Epithelial cell of proximal tubule (primary cell): ENCODE data around the gene DESI1. TPM values are rescaled to one million over a fixed set of nuclear protein-coding genes. Genes with fewer than 3 reads are reported as not detected.
A peak's percentile ranks its signal among the peaks of the same experiment; 100 is the strongest.
"Not testable (repeated sequence)": the region's sequence is repeated elsewhere in the genome, so short reads cannot be mapped to it uniquely, and the experiment has no call there.

Experiments used
- DNase-seq: peaks from one replicate; pipeline ENCODE4 v3.0.0-alpha.2; 2011; ENCODE audit warnings: low read depth
- H3K4me3 ChIP-seq: 2 replicates; pipeline ENCODE4 v1.5.1; 2011; ENCODE audit warnings: low read depth, mild to moderate bottlenecking, low read length
- total RNA-seq: library from RNA; depleted of rRNA; stranded (reverse); fragments of >200 nt; gene quantifications from 2 replicates; pipeline ENCODE4 v1.2.3, GENCODE V29; 2015
- TF ChIP-seq, protein P1 (sequence below): conservative IDR thresholded peaks from 2 replicates; pipeline ENCODE4 v1.5.1; 2012; ENCODE audit warnings: low read depth, mild to moderate bottlenecking, low read length

DESI1 gene
- total RNA-seq, 1 donor from 2014 or later = 21.8 TPM

DNA sequence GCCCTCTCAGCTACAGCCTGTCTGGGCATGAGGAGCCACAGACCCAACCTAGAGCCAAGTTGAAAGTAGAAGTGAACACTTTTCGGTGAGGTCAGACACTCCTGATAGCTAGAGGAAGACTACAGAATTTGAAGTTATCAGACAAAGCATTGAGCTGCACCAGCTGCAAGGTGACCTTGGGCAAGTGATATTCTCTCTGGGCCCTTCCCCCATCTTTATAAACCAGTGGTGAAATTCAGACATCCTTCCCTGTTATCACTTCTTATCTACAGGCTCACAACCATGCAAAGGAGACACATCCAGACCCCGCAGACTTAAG lies 23.2 kb downstream of the DESI1 start:
- no peak overlapping the region for H3K4me3 ChIP-seq
- no peak for DNase-seq
- TF ChIP-seq, protein P1, sequence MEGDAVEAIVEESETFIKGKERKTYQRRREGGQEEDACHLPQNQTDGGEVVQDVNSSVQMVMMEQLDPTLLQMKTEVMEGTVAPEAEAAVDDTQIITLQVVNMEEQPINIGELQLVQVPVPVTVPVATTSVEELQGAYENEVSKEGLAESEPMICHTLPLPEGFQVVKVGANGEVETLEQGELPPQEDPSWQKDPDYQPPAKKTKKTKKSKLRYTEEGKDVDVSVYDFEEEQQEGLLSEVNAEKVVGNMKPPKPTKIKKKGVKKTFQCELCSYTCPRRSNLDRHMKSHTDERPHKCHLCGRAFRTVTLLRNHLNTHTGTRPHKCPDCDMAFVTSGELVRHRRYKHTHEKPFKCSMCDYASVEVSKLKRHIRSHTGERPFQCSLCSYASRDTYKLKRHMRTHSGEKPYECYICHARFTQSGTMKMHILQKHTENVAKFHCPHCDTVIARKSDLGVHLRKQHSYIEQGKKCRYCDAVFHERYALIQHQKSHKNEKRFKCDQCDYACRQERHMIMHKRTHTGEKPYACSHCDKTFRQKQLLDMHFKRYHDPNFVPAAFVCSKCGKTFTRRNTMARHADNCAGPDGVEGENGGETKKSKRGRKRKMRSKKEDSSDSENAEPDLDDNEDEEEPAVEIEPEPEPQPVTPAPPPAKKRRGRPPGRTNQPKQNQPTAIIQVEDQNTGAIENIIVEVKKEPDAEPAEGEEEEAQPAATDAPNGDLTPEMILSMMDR = no peak

DNA sequence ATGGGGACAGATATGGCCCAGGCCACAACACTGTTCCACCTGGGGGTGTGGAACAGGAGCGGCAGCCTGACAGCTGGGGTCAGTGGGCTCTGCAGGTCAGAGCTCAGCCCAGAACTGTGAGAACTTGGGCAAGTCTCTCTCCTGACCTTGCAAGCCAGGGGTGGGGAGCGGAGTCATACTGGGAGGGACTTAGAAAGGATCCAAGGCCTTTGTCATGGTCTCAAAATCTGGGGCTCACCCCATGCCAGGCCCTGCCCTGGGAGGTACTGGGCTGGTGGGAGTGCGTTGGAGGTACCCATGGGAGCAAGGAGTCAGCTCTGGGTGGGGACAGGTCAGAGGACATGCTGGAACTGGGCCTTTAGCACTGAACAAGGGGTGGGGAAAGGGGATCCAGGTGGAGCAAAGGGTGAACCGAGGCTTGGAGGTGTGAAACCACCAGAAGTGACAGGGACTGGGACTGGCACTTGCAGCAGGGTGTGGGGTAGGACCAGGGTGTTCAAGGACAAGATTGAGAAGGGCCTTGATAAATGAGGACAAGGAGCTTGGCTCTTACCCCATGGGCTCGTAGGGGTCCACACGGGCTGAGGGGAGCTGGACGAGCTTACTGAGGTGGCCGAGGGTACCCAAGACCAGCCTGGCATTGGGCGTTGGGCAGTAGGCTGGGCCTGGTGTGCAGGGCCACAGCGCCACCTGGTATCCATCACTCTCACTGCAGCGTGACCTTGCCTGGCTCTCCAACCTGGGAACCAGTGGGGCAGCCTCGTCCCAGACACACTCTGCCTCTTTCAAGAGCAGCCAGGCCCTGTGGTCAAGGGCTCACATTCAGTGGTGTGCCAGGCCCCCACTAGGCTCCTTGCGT lies 23.8 kb downstream of the DESI1 start:
- H3K4me3 ChIP-seq = no peak overlapping the region
- no peak for DNase-seq
- TF ChIP-seq, protein P1 = peak; percentile 86

- H3K4me3 ChIP-seq = no peak overlapping the region
- no peak for DNase-seq
- TF ChIP-seq, protein P1 = no peak
Observed at GRCh38 chr22:41595703-41596102, 25.1 kb downstream of the DESI1 start.

DNA sequence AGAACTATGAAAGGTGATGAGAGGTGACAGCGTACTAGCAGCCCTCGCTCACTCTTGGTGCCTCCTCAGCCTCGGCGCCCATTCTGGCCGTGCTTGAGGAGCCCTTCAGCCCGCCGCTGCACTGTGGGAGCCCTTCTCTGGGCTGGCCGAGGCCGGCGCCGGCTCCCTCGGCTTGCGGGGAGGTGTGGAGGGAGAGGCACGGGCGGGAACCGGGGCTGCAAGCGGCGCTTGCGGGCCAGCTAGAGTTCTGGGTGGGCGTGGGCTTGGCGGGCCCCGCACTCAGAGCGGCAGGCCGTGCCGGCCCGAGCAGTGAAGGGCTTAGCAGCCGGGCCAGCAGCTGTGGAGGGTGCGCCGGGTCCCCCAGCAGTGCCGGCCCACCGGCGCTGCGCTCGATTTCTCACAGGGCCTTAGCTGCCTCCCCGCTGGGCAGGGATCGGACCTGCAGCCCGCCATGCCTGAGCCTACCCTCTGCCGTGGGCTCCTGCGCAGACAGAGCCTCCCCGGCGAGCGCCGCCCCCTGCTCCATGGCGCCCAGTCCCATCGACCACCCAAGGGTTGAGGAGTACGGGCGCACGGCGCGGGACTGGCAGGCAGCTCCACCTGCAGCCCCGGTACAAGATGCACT lies 27.4 kb downstream of the DESI1 start:
- not testable (repeated sequence) for DNase-seq, H3K4me3 ChIP-seq

DNA sequence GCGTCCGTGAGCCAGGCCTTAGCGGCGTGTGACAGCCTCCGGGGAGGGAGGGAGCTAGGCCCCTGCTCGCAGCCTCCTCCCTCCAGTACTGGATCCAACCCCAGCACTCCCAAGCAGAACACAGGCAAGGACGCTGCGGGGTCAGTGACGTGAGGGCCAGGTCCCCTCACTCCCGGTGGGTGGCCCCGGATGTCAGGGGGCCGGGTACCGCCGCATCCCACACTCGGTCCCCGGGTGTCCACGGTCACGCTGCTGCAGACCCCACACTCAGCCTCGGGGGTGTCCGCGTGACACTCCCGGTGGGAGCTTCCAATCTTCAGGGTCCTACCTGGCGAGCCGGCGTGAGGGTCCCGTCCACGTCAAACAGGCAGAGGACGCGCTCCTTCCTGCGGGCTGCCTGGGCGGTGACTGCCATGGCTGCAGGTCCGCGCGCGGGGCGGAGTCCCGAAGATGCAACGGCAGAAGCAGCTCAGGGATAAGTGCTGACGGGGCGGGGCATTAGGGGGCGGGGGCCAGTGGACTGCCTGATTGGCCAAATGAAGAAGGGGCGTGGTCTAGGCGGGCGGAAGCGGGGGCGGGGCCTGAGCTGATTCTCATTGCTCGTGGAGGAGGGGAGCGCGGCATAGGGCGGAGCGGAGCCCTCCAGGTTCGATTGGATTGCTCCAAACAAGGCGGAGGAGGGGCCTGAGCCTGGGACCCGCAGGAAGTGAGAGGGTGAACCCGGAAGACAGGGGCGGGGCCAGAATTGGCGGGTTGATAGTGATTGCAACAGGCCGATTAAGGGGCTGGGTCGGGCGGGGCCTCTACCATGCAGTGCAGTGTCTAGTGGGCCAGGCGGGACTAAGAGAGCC lies 31.2 kb downstream of the DESI1 start, which contains the start of gene PMM1:
PMM1 (minus strand) TSS at position 450 of the 851 bp plus-strand sequence; CDS start at position 415, 35 bp downstream.
- peak; percentile 88 for DNase-seq
- TF ChIP-seq, protein P1 = no peak
- peak within 1 kb of the TSS; percentile 97 for H3K4me3 ChIP-seq

GRCh38 chr22:41587347-41587723 lies 33.5 kb downstream of the DESI1 start:
- DNase-seq = no peak
- TF ChIP-seq, protein P1 = no peak
- H3K4me3 ChIP-seq = peak overlapping the region; percentile 97

DNA sequence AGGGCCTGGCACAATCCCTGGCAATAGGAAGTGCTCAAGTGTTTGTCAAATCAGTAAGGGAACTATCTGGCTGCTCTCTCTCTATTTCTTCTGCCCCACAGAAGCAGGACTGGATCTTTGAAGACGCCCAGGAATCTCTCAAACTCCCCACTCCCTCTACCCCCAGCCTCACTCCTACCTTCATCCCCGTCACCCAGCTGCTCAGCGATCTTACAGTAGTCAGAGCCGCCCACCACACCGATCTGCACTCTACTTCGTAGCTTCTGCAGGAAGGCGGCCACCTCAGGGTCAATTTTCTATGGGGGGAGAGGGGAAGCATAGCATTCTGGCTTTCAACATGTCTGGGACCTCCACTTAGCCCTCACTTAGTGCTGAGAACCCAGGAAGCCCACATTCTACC lies 34.9 kb downstream of the DESI1 start:
- H3K4me3 ChIP-seq = no peak overlapping the region
- TF ChIP-seq, protein P1 = no peak
- no peak for DNase-seq
